ENCODE results near the gene CNTNAP2.

The CNTNAP2 gene

GRCh38 chr7:147563669-147564068, 1447.1 kb downstream of the CNTNAP2 start:
- Histone ChIP-seq H4K20me1 (ENCODE audit: insufficient read depth, low read length) (no peaks in the 10 kb centered on the region), H2AFZ (ENCODE audit: low read depth, low read length) (no peak overlapping the region), H3K4me2 (ENCODE audit: insufficient read depth, low read length) (no peak overlapping the region), H3K9ac (ENCODE audit: low read depth, low read length) (no peak overlapping the region), H3K9me3 (ENCODE audit: insufficient read depth, low read length, severe bottlenecking) (no peaks in the 10 kb centered on the region), H3K4me1 (ENCODE audit: insufficient read depth, low read length) (no peaks in the 10 kb centered on the region), H3K27ac (ENCODE audit: low read length) (no peak overlapping the region), H3K27me3 (ENCODE audit: insufficient read depth, low read length, poor library complexity) (no peaks in the 10 kb centered on the region), H3K79me2 (ENCODE audit: insufficient read depth, low read length) (no peaks in the 10 kb centered on the region), H3K36me3 (ENCODE audit: insufficient read depth, low read length) (no peaks in the 10 kb centered on the region), H3K4me3 (ENCODE audit: low read depth in 1 of 2, low read length in 2 of 2) (no peak overlapping the region)
- no peak for ATAC-seq (ENCODE audit: insufficient read depth, low read depth)
- TF ChIP-seq, protein P1, sequence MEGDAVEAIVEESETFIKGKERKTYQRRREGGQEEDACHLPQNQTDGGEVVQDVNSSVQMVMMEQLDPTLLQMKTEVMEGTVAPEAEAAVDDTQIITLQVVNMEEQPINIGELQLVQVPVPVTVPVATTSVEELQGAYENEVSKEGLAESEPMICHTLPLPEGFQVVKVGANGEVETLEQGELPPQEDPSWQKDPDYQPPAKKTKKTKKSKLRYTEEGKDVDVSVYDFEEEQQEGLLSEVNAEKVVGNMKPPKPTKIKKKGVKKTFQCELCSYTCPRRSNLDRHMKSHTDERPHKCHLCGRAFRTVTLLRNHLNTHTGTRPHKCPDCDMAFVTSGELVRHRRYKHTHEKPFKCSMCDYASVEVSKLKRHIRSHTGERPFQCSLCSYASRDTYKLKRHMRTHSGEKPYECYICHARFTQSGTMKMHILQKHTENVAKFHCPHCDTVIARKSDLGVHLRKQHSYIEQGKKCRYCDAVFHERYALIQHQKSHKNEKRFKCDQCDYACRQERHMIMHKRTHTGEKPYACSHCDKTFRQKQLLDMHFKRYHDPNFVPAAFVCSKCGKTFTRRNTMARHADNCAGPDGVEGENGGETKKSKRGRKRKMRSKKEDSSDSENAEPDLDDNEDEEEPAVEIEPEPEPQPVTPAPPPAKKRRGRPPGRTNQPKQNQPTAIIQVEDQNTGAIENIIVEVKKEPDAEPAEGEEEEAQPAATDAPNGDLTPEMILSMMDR (IDR thresholded peaks at IDR 0.05; ENCODE audit: borderline replicate concordance, extremely low read depth, low read length, poor library complexity, severe bottlenecking), result no peak
- TF ChIP-seq EZH2 (IDR thresholded peaks at IDR 0.05; ENCODE audit: borderline replicate concordance, low read depth, low read length, severe bottlenecking), result no peak
- no peak for DNase-seq

DNA sequence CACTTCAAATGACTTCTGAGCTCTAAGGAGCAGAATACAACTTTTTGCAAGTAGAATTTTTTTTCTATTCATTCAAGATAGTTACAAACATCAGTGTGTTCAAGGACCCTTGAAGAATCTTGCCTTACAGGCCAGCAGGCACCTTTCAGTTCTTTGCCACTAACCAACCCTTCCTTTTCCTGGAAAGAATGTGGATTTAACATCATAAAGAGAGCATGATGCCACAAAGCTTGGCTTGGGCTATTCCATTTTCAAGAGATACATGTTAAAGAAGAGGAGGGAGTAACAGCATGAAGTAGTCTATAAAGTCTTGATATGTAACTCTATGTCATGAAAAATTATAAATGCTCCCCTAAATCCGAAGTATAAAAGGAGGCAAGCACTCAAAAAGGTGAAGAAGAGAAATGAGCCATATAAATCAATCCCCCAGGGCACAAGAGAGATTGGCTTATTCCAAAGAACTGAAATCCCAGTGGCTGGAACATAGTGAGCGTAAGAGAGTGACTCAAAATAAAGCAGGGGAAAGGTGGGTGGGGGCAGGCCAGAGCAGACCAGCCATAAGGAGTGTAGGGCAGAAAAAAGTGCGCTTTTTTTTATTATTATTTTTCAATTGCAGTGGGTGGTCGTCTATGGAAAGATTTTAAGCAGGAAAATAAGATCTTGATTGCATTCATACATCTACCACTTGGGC, 1448.3 kb downstream of the CNTNAP2 start:
- Histone ChIP-seq H2AFZ (ENCODE audit: low read depth, low read length) (no peak overlapping the region), H3K9me3 (ENCODE audit: insufficient read depth, low read length, severe bottlenecking) (no peaks in the 10 kb centered on the region), H3K27me3 (ENCODE audit: insufficient read depth, low read length, poor library complexity) (no peaks in the 10 kb centered on the region), H3K27ac (ENCODE audit: low read length) (no peak overlapping the region), H3K4me2 (ENCODE audit: insufficient read depth, low read length) (no peak overlapping the region), H3K4me3 (ENCODE audit: low read depth in 1 of 2, low read length in 2 of 2) (no peak overlapping the region), H3K79me2 (ENCODE audit: insufficient read depth, low read length) (no peaks in the 10 kb centered on the region), H3K4me1 (ENCODE audit: insufficient read depth, low read length) (no peaks in the 10 kb centered on the region), H3K36me3 (ENCODE audit: insufficient read depth, low read length) (no peaks in the 10 kb centered on the region), H3K9ac (ENCODE audit: low read depth, low read length) (no peak overlapping the region), H4K20me1 (ENCODE audit: insufficient read depth, low read length) (no peaks in the 10 kb centered on the region)
- DNase-seq (no peak), ATAC-seq (ENCODE audit: insufficient read depth, low read depth) (no peak)
- TF ChIP-seq, protein P1 (IDR thresholded peaks at IDR 0.05; ENCODE audit: borderline replicate concordance, extremely low read depth, low read length, poor library complexity, severe bottlenecking), result no peak
- TF ChIP-seq EZH2 (IDR thresholded peaks at IDR 0.05; ENCODE audit: borderline replicate concordance, low read depth, low read length, severe bottlenecking), result no peak

DNA sequence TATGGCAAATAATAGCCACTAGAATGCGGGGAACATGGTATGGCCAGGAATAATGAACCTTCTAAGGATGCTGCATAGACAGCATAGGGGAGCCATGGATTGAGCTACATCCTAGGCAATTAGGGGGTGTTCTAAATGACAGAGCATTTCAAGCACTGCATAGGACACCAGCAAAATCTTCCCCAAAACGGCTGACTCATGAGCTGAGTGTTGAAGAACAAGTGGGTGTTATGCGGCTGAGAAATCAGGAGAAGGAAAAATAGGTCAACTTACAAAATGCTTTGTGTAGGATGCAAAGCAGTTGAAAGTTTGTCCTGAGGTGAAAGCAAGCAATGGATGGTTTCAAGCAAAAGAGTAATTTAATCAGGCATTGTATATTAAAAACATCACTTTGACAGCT, 1450.4 kb downstream of the CNTNAP2 start:
- H3K27ac ChIP-seq (ENCODE audit: low read length), result no peak overlapping the region

More for the DNA sequence above, 1450.4 kb downstream of the CNTNAP2 start:
- H3K4me1 ChIP-seq (ENCODE audit: insufficient read depth, low read length), result no peaks in the 10 kb centered on the region
- DNase-seq (no peak), ATAC-seq (ENCODE audit: insufficient read depth, low read depth) (no peak)
- no peaks in the 10 kb centered on the region for H4K20me1 ChIP-seq (ENCODE audit: insufficient read depth, low read length)
- H3K4me3 ChIP-seq (ENCODE audit: low read depth in 1 of 2, low read length in 2 of 2), result no peak overlapping the region
- H2AFZ ChIP-seq (ENCODE audit: low read depth, low read length), result no peak overlapping the region
- no peak for TF ChIP-seq EZH2 (IDR thresholded peaks at IDR 0.05; ENCODE audit: borderline replicate concordance, low read depth, low read length, severe bottlenecking)
- TF ChIP-seq, protein P1 (IDR thresholded peaks at IDR 0.05; ENCODE audit: borderline replicate concordance, extremely low read depth, low read length, poor library complexity, severe bottlenecking), result no peak
- H3K9ac ChIP-seq (ENCODE audit: low read depth, low read length), result no peak overlapping the region
- no peaks in the 10 kb centered on the region for H3K79me2 ChIP-seq (ENCODE audit: insufficient read depth, low read length)
- no peaks in the 10 kb centered on the region for H3K9me3 ChIP-seq (ENCODE audit: insufficient read depth, low read length, severe bottlenecking)
- H3K27me3 ChIP-seq (ENCODE audit: insufficient read depth, low read length, poor library complexity), result no peaks in the 10 kb centered on the region
- no peak overlapping the region for H3K4me2 ChIP-seq (ENCODE audit: insufficient read depth, low read length)
- no peaks in the 10 kb centered on the region for H3K36me3 ChIP-seq (ENCODE audit: insufficient read depth, low read length)
